GM13976 (cell line): ENCODE results near the gene ANKRD34C.

Experiments used
- DNase-seq: peaks from one replicate; pipeline ENCODE4 v3.0.0; 2012; ENCODE audit warnings: low spot score
- in situ Hi-C: fragments of 300-500 bp; cut with MboI; formaldehyde crosslinking; loops from one replicate; pipeline ENCODE4 v1.12.0; 2022; ENCODE audit warnings: low sequenced_read_pairs, mixed read lengths, inconsistent platforms; ENCODE audit not compliant: unreplicated experiment
- TF ChIP-seq, protein P1 (sequence below): IDR thresholded peaks from 2 replicates; pipeline ENCODE4 v1.5.1; 2012; ENCODE audit warnings: borderline replicate concordance, mild to moderate bottlenecking; ENCODE audit not compliant: insufficient read depth; ENCODE audit errors: extremely low read depth, missing control alignments, control extremely low read depth

ANKRD34C gene

GRCh38 chr15:79257454-79257853, 25.1 kb upstream of the ANKRD34C start:
- TF ChIP-seq, protein P1, sequence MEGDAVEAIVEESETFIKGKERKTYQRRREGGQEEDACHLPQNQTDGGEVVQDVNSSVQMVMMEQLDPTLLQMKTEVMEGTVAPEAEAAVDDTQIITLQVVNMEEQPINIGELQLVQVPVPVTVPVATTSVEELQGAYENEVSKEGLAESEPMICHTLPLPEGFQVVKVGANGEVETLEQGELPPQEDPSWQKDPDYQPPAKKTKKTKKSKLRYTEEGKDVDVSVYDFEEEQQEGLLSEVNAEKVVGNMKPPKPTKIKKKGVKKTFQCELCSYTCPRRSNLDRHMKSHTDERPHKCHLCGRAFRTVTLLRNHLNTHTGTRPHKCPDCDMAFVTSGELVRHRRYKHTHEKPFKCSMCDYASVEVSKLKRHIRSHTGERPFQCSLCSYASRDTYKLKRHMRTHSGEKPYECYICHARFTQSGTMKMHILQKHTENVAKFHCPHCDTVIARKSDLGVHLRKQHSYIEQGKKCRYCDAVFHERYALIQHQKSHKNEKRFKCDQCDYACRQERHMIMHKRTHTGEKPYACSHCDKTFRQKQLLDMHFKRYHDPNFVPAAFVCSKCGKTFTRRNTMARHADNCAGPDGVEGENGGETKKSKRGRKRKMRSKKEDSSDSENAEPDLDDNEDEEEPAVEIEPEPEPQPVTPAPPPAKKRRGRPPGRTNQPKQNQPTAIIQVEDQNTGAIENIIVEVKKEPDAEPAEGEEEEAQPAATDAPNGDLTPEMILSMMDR: no peak
- in situ Hi-C loops: no loop called here
- no peak for DNase-seq

GRCh38 chr15:79261836-79262235, 20.7 kb upstream of the ANKRD34C start:
- DNase-seq: no peak
- in situ Hi-C loops: no loop called here

GRCh38 chr15:79265167-79265566, 17.4 kb upstream of the ANKRD34C start:
- in situ Hi-C loops: no loop called here
- TF ChIP-seq, protein P1: no peak
- no peak for DNase-seq

More at GRCh38 chr15:79261836-79262235, 20.7 kb upstream of the ANKRD34C start:
- TF ChIP-seq, protein P1: no peak

DNA sequence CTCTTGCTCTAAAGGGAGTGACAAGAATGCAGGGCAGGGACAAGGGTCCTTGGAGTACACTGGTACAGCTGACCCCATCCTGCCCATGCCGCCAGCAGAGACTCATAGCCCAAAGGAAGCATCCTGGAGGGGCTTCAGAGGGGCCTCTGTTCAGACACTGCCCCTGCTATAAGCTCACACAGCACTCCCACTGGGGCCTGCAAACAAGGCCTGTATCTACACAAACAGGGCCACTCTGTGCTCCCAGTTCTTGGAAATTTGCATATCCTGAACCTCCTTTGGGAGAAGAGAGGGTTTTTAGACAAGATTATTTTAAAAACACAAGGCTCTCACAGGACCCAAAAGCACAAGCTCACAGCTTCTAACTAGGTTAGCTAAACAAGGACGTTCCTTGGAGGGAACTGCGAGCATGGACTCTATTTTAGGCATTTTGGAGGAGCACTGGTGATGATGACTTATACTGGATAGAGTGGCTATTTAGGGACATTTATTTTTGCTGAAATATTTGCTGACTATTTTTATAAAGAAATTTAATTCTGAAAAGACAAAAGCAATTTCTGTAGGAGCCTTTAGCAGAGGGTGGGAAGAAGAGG, 16.4 kb upstream of the ANKRD34C start:
- in situ Hi-C loops: no loop called here
- TF ChIP-seq, protein P1: no peak
- DNase-seq: no peak

- TF ChIP-seq, protein P1: no peak
- in situ Hi-C loops: no loop called here
- DNase-seq: peak; percentile 73
These were observed 928 bp downstream of the ANKRD34C start for GRCh38 chr15:79283252-79284048.

DNA sequence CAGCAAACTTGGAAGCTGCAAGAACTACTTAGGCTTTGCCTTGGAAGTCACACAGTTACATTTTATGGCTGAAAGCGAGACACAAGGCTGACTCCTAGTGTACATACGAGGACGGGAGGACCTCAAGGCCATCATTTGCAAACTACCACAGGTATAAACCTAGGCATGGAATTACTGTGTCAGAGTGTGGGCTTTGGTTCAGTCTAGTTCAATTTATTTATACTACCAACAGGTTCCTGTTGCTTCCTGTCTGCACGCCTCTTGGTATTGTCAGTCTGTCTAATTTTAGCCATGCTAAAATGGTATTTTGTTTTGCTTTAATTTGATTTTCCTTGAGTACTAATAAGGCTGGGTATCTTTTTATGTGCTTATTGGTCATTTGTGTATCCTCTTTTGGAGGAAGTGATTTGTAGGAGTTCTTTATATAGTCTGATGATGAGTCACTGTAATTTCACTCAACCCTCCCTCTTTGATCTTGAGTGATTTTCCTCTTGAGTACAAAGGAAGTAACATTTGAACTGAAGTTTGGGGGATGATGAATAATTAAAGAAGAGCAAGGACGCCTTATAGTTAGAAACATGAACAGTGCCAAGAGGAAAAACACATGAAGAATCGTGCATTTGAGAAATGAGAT, 8.2 kb downstream of the ANKRD34C start:
- in situ Hi-C loops: no loop called here
- TF ChIP-seq, protein P1: no peak
- no peak for DNase-seq
